ENCODE measurements around the gene ADAM33. TPM values are rescaled to one million over a fixed set of nuclear protein-coding genes. Genes with fewer than 3 reads are reported as not detected.

Gene ADAM33
- polyA plus RNA-seq, 3 donors: not detected

DNA sequence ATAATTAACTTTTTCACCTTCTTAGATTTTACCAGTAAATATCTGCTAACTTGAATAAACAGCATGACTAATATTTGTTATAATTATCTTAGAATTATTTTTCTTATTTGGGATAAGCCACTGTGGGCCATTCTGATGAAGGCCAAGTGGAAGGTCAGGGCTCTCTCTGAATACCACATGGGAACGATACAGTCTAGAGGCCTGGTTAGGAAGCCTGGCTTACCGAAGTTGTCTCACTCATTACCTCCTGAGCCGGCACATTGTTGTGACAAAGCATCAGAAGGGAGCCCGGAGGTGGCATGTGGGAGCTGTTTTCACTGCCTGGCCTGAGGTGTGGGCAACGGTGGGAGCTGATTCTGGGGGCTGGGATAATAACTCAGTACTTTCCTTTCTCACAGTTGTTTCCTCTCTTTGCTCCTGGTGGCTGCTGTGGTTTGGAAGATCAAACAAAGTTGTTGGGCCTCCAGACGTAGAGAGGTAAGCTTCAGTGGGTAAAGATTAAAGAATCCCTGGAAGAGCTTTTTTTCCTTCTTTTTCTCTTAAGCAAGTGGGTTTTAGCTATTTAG is 47.8 kb downstream of the ADAM33 start:
- intact Hi-C loops (cut with micrococcal nuclease): no loop called here
- H3K4me1 ChIP-seq (ENCODE audit: control insufficient read depth in 1 of 2, insufficient read depth in 2 of 2, low read length in 2 of 2): no peaks in the 10 kb centered on the region
- H3K4me1 Mint-ChIP-seq: no peaks in the 10 kb centered on the region
- H2AFZ ChIP-seq (ENCODE audit: insufficient read depth, low read depth, low read length, poor library complexity, severe bottlenecking): no peak overlapping the region
- H3K79me2 ChIP-seq (ENCODE audit: insufficient read depth, low read length): no peaks in the 10 kb centered on the region
- no peak overlapping the region for H3K9ac ChIP-seq (ENCODE audit: insufficient read depth, low read length, poor library complexity, severe bottlenecking)
- WGBS (ENCODE audit: insufficient coverage): 100% methylated on average over 1 of the region's 6 CpGs
- no peaks in the 10 kb centered on the region for H3K9me3 ChIP-seq (replicated peaks in 1 of 2; ENCODE audit: control insufficient read depth in 1 of 2, insufficient read depth in 1 of 2, low read length in 2 of 2)
- TF ChIP-seq, protein P1, sequence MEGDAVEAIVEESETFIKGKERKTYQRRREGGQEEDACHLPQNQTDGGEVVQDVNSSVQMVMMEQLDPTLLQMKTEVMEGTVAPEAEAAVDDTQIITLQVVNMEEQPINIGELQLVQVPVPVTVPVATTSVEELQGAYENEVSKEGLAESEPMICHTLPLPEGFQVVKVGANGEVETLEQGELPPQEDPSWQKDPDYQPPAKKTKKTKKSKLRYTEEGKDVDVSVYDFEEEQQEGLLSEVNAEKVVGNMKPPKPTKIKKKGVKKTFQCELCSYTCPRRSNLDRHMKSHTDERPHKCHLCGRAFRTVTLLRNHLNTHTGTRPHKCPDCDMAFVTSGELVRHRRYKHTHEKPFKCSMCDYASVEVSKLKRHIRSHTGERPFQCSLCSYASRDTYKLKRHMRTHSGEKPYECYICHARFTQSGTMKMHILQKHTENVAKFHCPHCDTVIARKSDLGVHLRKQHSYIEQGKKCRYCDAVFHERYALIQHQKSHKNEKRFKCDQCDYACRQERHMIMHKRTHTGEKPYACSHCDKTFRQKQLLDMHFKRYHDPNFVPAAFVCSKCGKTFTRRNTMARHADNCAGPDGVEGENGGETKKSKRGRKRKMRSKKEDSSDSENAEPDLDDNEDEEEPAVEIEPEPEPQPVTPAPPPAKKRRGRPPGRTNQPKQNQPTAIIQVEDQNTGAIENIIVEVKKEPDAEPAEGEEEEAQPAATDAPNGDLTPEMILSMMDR (IDR thresholded peaks at IDR 0.05): no peak
- H3K4me3 ChIP-seq (replicated peaks in 1 of 3; ENCODE audit: low read depth in 2 of 3, low read length in 3 of 3): no peak overlapping the region
- H3K36me3 ChIP-seq (replicated peaks in 1 of 2; ENCODE audit: control insufficient read depth in 1 of 2, insufficient read depth in 2 of 2, low read length in 2 of 2): peaks cover 4 to 48% of the 10 kb centered on the region in 2 donors
- no peaks in the 10 kb centered on the region for H3K27me3 ChIP-seq (ENCODE audit: control insufficient read depth in 2 of 2, insufficient read depth in 2 of 2, low read length in 2 of 2)
- H3K27me3 Mint-ChIP-seq (ENCODE audit: low read depth in 3 of 3): no peaks in the 10 kb centered on the region
- no peak for DNase-seq
- H3K36me3 Mint-ChIP-seq: peaks cover 50 to 51% of the 10 kb centered on the region in 2 donors
- no peak overlapping the region for H3K27ac Mint-ChIP-seq
- H4K20me1 ChIP-seq (ENCODE audit: insufficient read depth, low read length): no peaks in the 10 kb centered on the region
- H3K9me3 Mint-ChIP-seq: peaks cover 0 to 2% (median 0%) of the 10 kb centered on the region in 7 donors
- no peak overlapping the region for H3K4me3 Mint-ChIP-seq
- H3K27ac ChIP-seq (ENCODE audit: low read depth in 1 of 2, low read length in 2 of 2): no peak overlapping the region
- H3K4me2 ChIP-seq (replicated peaks; ENCODE audit: extremely low read depth, low read length, poor library complexity, severe bottlenecking): no peak overlapping the region

DNA sequence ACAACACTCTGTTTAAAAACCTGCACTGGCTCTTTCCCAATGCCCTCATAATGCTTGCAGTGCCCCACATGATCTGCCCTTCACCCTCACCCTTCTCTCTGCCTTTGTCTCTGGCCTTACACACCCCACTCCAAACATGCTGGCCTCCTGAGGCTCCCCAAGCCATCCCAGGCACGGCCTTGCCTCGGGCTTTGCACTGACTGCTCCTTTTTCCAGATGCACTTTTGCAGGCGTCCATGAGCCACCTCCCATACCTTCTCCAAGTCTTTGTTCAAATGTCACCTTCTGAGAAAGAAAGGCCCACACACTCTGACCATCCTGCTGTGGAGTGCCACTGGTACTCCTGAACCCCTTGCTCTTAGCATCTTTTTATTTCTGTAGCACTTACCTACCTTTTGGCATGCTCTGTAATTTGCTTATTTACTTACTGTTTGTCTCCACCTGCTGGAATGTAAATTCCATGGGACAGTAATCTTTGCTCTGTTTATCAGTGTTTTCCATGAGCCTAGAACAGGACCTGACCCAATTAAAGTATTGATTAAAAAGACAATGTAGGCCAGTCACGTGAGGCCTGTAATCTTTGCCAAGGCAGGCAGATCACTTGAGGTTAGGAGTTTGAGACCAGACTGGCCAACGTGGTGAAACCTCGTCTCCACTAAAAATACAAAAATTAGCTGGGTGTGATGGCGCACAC is 49.4 kb downstream of the ADAM33 start:
- H3K27me3 ChIP-seq (ENCODE audit: control insufficient read depth in 2 of 2, insufficient read depth in 2 of 2, low read length in 2 of 2): no peaks in the 10 kb centered on the region
- H3K9ac ChIP-seq (ENCODE audit: insufficient read depth, low read length, poor library complexity, severe bottlenecking): no peak overlapping the region
- DNase-seq: no peak
- H3K79me2 ChIP-seq (ENCODE audit: insufficient read depth, low read length): no peaks in the 10 kb centered on the region
- no peaks in the 10 kb centered on the region for H3K27me3 Mint-ChIP-seq (ENCODE audit: low read depth in 3 of 3)
- no peaks in the 10 kb centered on the region for H3K4me1 Mint-ChIP-seq
- H3K36me3 ChIP-seq (replicated peaks in 1 of 2; ENCODE audit: control insufficient read depth in 1 of 2, insufficient read depth in 2 of 2, low read length in 2 of 2): peaks cover 6 to 58% of the 10 kb centered on the region in 2 donors
- H4K20me1 ChIP-seq (ENCODE audit: insufficient read depth, low read length): no peaks in the 10 kb centered on the region
- H3K9me3 Mint-ChIP-seq: no peaks in the 10 kb centered on the region
- peak overlapping the region in 2 of 7 donors; percentile 8 to 28 for H3K27ac Mint-ChIP-seq
- H3K4me1 ChIP-seq (ENCODE audit: control insufficient read depth in 1 of 2, insufficient read depth in 2 of 2, low read length in 2 of 2): no peaks in the 10 kb centered on the region
- TF ChIP-seq, protein P1 (IDR thresholded peaks at IDR 0.05): no peak
- no peak overlapping the region for H3K4me3 Mint-ChIP-seq
- no peak overlapping the region for H3K27ac ChIP-seq (ENCODE audit: low read depth in 1 of 2, low read length in 2 of 2)
- H3K4me2 ChIP-seq (replicated peaks; ENCODE audit: extremely low read depth, low read length, poor library complexity, severe bottlenecking): no peak overlapping the region
- intact Hi-C loops (cut with micrococcal nuclease): no loop called here
- H3K36me3 Mint-ChIP-seq: peaks cover 50 to 56% of the 10 kb centered on the region in 2 donors
- no peak overlapping the region for H3K4me3 ChIP-seq (replicated peaks in 1 of 3; ENCODE audit: low read depth in 2 of 3, low read length in 3 of 3)
- WGBS (ENCODE audit: insufficient coverage): 95% methylated on average over 7 of the region's 7 CpGs
- no peaks in the 10 kb centered on the region for H3K9me3 ChIP-seq (replicated peaks in 1 of 2; ENCODE audit: control insufficient read depth in 1 of 2, insufficient read depth in 1 of 2, low read length in 2 of 2)
- H2AFZ ChIP-seq (ENCODE audit: insufficient read depth, low read depth, low read length, poor library complexity, severe bottlenecking): no peak overlapping the region

All from CD14-positive monocyte (primary cell).